ENCODE results near the gene SLAMF1. TPM values are rescaled to one million over a fixed set of nuclear protein-coding genes. Genes with fewer than 3 reads are reported as not detected.
A peak's percentile ranks its signal among the peaks of the same experiment; 100 is the strongest.

The SLAMF1 gene
- total and polyA plus RNA-seq, 9 of the 15 experiments (the other 6 are each of a cell fraction or from before 2014, with no cell fraction given): 0.04 to 0.17 (median 0.11) TPM; not detected in 4

- no peak for TF ChIP-seq NR3C1 (CRISPR knock-in tag; IDR thresholded peaks at IDR 0.05)
- no peak for TF ChIP-seq CAMTA2 (CRISPR knock-in tag; conservative IDR thresholded peaks at IDR 0.05)
- TF ChIP-seq, protein P1, sequence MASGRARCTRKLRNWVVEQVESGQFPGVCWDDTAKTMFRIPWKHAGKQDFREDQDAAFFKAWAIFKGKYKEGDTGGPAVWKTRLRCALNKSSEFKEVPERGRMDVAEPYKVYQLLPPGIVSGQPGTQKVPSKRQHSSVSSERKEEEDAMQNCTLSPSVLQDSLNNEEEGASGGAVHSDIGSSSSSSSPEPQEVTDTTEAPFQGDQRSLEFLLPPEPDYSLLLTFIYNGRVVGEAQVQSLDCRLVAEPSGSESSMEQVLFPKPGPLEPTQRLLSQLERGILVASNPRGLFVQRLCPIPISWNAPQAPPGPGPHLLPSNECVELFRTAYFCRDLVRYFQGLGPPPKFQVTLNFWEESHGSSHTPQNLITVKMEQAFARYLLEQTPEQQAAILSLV (tag; IDR thresholded peaks at IDR 0.05): no peak
- TF ChIP-seq, protein P2, sequence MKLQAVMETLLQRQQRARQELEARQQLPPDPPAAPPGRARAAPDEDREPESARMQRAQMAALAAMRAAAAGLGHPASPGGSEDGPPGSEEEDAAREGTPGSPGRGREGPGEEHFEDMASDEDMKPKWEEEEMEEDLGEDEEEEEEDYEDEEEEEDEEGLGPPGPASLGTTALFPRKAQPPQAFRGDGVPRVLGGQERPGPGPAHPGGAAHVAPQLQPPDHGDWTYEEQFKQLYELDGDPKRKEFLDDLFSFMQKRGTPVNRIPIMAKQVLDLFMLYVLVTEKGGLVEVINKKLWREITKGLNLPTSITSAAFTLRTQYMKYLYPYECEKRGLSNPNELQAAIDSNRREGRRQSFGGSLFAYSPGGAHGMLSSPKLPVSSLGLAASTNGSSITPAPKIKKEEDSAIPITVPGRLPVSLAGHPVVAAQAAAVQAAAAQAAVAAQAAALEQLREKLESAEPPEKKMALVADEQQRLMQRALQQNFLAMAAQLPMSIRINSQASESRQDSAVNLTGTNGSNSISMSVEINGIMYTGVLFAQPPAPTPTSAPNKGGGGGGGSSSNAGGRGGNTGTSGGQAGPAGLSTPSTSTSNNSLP (IDR thresholded peaks at IDR 0.05; ENCODE audit: borderline replicate concordance, low read depth, low read length): no peak
- no peak for TF ChIP-seq FOXA3 (CRISPR knock-in tag; conservative IDR thresholded peaks at IDR 0.05 in 1 of 2, IDR thresholded peaks at IDR 0.05 in 1 of 2)
- no peak for TF ChIP-seq MYC (IDR thresholded peaks at IDR 0.05; ENCODE audit: low read depth, low read length)
- no peak for TF ChIP-seq MYC (CRISPR knock-in tag; IDR thresholded peaks at IDR 0.05; ENCODE audit: borderline replicate concordance, low read depth)
- TF ChIP-seq ZBTB11 (CRISPR knock-in tag; IDR thresholded peaks at IDR 0.05): peak in 1 of 3 experiments; percentile 29; a peak in 1 of 6 replicates
- TF ChIP-seq L3MBTL2 (IDR thresholded peaks at IDR 0.05): peak; percentile 55; the same call in 1 of the 2 replicates
- 0 out of 2 replicates have a peak, but pooled peaks have one; percentile 69 for TF ChIP-seq ZNF445 (CRISPR knock-in tag; IDR thresholded peaks at IDR 0.05; ENCODE audit: low read depth)
- TF ChIP-seq ZNF224 (CRISPR knock-in tag; IDR thresholded peaks at IDR 0.05): no peak
- no peak for TF ChIP-seq CREBBP (IDR thresholded peaks at IDR 0.05; ENCODE audit: low read depth, low read length)
- no peak for TF ChIP-seq ZNF75A (CRISPR knock-in tag; IDR thresholded peaks at IDR 0.05)
Observed at GRCh38 chr1:160567858-160568682, 78.8 kb downstream of the SLAMF1 start (continued).
